GM12872 (cell line): ENCODE results near the gene PTPRM.

Experiments
- TF ChIP-seq, protein P1 (sequence below): IDR thresholded peaks from 3 replicates; pipeline ENCODE4 v1.5.1; 2011; ENCODE audit warnings: low read depth, mild to moderate bottlenecking, low read length, moderate library complexity; ENCODE audit not compliant: insufficient read depth

Gene PTPRM

DNA sequence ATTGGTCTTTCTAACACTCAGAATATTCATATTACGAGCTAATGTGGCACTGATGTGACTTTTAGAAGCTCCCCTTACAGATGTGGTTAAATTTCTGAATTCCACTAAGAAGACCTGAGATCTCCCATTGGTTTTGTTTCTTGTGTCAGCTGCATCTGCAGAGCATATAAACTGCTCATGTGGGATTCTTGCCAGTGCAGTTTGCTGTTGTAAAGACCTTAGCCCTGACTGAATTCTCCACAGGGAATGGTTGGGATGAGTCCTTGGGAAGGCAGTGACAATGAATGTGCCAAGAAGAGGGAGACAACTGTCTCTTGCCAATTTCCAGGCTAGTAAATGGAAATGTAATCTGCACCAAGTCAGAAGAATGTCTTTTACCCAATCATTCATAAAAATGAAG, 94.1 kb downstream of the PTPRM start:
- TF ChIP-seq, protein P1, sequence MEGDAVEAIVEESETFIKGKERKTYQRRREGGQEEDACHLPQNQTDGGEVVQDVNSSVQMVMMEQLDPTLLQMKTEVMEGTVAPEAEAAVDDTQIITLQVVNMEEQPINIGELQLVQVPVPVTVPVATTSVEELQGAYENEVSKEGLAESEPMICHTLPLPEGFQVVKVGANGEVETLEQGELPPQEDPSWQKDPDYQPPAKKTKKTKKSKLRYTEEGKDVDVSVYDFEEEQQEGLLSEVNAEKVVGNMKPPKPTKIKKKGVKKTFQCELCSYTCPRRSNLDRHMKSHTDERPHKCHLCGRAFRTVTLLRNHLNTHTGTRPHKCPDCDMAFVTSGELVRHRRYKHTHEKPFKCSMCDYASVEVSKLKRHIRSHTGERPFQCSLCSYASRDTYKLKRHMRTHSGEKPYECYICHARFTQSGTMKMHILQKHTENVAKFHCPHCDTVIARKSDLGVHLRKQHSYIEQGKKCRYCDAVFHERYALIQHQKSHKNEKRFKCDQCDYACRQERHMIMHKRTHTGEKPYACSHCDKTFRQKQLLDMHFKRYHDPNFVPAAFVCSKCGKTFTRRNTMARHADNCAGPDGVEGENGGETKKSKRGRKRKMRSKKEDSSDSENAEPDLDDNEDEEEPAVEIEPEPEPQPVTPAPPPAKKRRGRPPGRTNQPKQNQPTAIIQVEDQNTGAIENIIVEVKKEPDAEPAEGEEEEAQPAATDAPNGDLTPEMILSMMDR: no peak

DNA sequence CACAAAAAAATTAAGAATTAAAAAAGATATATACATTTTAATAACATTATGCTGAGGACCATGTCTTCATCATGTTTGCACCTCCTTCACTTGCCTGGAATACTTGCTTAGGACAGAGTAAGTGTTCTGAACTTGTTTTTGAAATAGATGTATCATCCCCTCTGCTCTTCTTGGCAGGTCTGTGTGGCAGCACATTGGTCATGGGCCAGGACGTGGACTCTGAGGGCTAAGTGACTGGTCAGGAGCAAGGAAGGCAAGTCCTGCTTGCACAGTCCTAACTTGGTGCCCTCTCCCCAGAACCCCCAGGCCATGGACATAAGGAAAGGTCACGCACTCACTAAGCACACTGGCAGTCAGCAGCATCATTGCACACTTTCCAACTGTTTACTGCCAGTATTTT, 95.8 kb downstream of the PTPRM start:
- TF ChIP-seq, protein P1: no peak

- TF ChIP-seq, protein P1: no peak
These were observed 96.5 kb downstream of the PTPRM start for GRCh38 chr18:7663366-7664312.

GRCh38 chr18:7666195-7666776, 99.2 kb downstream of the PTPRM start:
- TF ChIP-seq, protein P1: no peak

- TF ChIP-seq, protein P1: no peak
These were observed 101.3 kb downstream of the PTPRM start for GRCh38 chr18:7668392-7668791.

DNA sequence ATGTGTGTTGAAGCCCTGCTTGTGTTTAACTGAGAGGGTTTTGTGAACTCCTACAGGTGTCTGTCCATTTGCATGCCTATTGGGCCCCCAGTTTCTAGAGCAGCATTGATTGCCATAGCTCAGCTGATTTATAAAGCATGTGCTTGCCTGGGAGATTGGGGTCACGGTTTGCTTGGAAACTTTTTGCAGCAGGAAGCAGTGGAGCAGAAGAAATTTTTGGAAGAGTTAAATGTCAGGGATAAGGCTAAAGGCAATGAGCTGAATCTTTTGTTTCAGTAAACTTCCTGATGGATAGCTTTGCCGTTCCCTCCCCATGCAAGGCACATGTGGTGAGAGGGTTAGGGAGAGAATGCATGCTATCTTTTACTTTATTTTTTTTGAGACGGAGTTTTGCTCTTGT, 102.2 kb downstream of the PTPRM start:
- TF ChIP-seq, protein P1: no peak

GRCh38 chr18:7671105-7671504, 104.0 kb downstream of the PTPRM start:
- TF ChIP-seq, protein P1: no peak
